GM19397 (cell line): Measurements from ENCODE around the gene NEK9.
"Not testable (repeated sequence)": the region's sequence is repeated elsewhere in the genome, so short reads cannot be mapped to it uniquely, and the experiment has no call there.

Experiments used
- ATAC-seq: cut with Tn5 transposase; IDR thresholded peaks from one replicate; pipeline ENCODE4 v1.9.1; 2021; ENCODE audit warnings: mild to moderate bottlenecking, moderate library complexity; ENCODE audit not compliant: unreplicated experiment

The NEK9 gene

GRCh38 chr14:75147423-75148071 lies 20.7 kb upstream of the NEK9 start:
- no peak for ATAC-seq

GRCh38 chr14:75144944-75145343 lies 18.1 kb upstream of the NEK9 start:
- ATAC-seq, result no peak

- ATAC-seq, result no peak
Observed at GRCh38 chr14:75143761-75144527, 17.1 kb upstream of the NEK9 start.

GRCh38 chr14:75142494-75142893 lies 15.6 kb upstream of the NEK9 start:
- no peak for ATAC-seq

- no peak for ATAC-seq
Observed at GRCh38 chr14:75141967-75142366, 15.1 kb upstream of the NEK9 start.

GRCh38 chr14:75141062-75141461 lies 14.2 kb upstream of the NEK9 start:
- ATAC-seq, result no peak

GRCh38 chr14:75140620-75141019 lies 13.8 kb upstream of the NEK9 start:
- ATAC-seq, result no peak

GRCh38 chr14:75139185-75139584 lies 12.3 kb upstream of the NEK9 start:
- no peak for ATAC-seq

GRCh38 chr14:75138492-75138891 lies 11.6 kb upstream of the NEK9 start:
- no peak for ATAC-seq

GRCh38 chr14:75134644-75135043 lies 7.8 kb upstream of the NEK9 start:
- ATAC-seq, result no peak

GRCh38 chr14:75133597-75133996 lies 6.7 kb upstream of the NEK9 start:
- no peak for ATAC-seq

GRCh38 chr14:75132382-75133086 lies 5.7 kb upstream of the NEK9 start:
- no peak for ATAC-seq

GRCh38 chr14:75128596-75128990 lies 1.7 kb upstream of the NEK9 start:
- ATAC-seq, result no peak

- no peak for ATAC-seq
Observed at GRCh38 chr14:75127903-75128595, 1.2 kb upstream of the NEK9 start.

- not testable (repeated sequence) for ATAC-seq
Observed at GRCh38 chr14:75127474-75127820, 599 bp upstream of the NEK9 start.

- no peak for ATAC-seq
Observed at GRCh38 chr14:75126121-75126544, 715 bp downstream of the NEK9 start.

- ATAC-seq, result no peak
Observed at GRCh38 chr14:75125617-75126016, 1.2 kb downstream of the NEK9 start.

- no peak for ATAC-seq
Observed at GRCh38 chr14:75123991-75124390, 2.9 kb downstream of the NEK9 start.

- ATAC-seq, result no peak
Observed at GRCh38 chr14:75121552-75121951, 5.3 kb downstream of the NEK9 start.

GRCh38 chr14:75120541-75121291 lies 6.1 kb downstream of the NEK9 start:
- ATAC-seq, result no peak

GRCh38 chr14:75119056-75119455 lies 7.8 kb downstream of the NEK9 start:
- no peak for ATAC-seq
